GM12878 (cell line): ENCODE measurements around the gene MAPKAP1. TPM values are rescaled to one million over a fixed set of nuclear protein-coding genes. Genes with fewer than 3 reads are reported as not detected.
A peak's percentile ranks its signal among the peaks of the same experiment; 100 is the strongest.

Source experiments
- ATAC-seq: fragments of 200-7000 bp; cut with Tn5 transposase; 3 replicates; pipeline ENCODE4 v1.9.1; 2020; ENCODE audit warnings: mild to moderate bottlenecking, moderate library complexity
- BruUV-seq: library from RNA; stranded (reverse); fragments of 400-500 nt; replicated peaks from 2 replicates; lab custom pipeline; 2021; lab: Mats Ljungman, UMichigan
- CTCF ChIA-PET: fragments of 300-600 bp; sonication (Branson Sonifier 250); formaldehyde crosslinking; extraction: SDS; loops from one replicate; lab custom pipeline; 2021; ENCODE audit warnings: inconsistent platforms; lab: Yijun Ruan, JAX
- POLR2A ChIA-PET: fragments of 350-600 bp; formaldehyde crosslinking; extraction: SDS; loops from one replicate; lab custom pipeline; 2021; ENCODE audit warnings: inconsistent platforms; lab: Charles Lee
- RAD21 ChIA-PET: fragments of 300-600 bp; sonication (Branson Sonifier 250); formaldehyde crosslinking; loops from one replicate; lab custom pipeline; 2023; ENCODE audit warnings: antibody characterized with exemption; ENCODE audit not compliant: unreplicated experiment; lab: Charles Lee
- SMC1A ChIA-PET: fragments of 300-600 bp; sonication (Branson Sonifier 250); formaldehyde crosslinking; loops from one replicate; lab custom pipeline; 2023; ENCODE audit not compliant: unreplicated experiment, uncharacterized antibody; lab: Charles Lee
- DNase-seq: peaks from one replicate; pipeline ENCODE4 v3.0.0-alpha.2; 2011; ENCODE audit warnings: low read depth, low spot score
- FAIRE-seq: peaks from 3 replicates; lab custom pipeline; 2011; peaks lifted over from hg19 to GRCh38; lab: Jason Lieb, UNC
- H2AFZ ChIP-seq: 2 replicates; pipeline ENCODE4 v1.6.0; 2011; ENCODE audit warnings: low read depth, low read length, control low read depth; ENCODE audit not compliant: control insufficient read depth
- H3K27ac ChIP-seq: 2 replicates; pipeline ENCODE4 v1.5.1; 2011; ENCODE audit warnings: control low read depth; ENCODE audit not compliant: control insufficient read depth, insufficient read depth
- H3K27me3 ChIP-seq, 2 experiments: replicated peaks in 1 of 2; 2 replicates each; pipeline versions ENCODE4 v1.6.0 to v1.6.1; 2011; ENCODE audit warnings: low read length in 1 of 2; ENCODE audit not compliant: control insufficient read depth in 2 of 2, insufficient read depth in 2 of 2
- H3K36me3 ChIP-seq, 2 experiments: 2 replicates each; pipeline ENCODE4 v1.5.1; 2011; ENCODE audit warnings: low read length in 1 of 2; ENCODE audit not compliant: control insufficient read depth in 2 of 2, insufficient read depth in 2 of 2
- H3K4me1 ChIP-seq: 2 replicates; pipeline ENCODE4 v1.6.1; 2011; ENCODE audit warnings: mild to moderate bottlenecking, low read length, moderate library complexity, mixed read lengths; ENCODE audit not compliant: control insufficient read depth, insufficient read depth
- H3K4me2 ChIP-seq: 2 replicates; pipeline ENCODE4 v1.6.0; 2011; ENCODE audit warnings: control low read depth; ENCODE audit not compliant: control insufficient read depth, insufficient read depth
- H3K4me3 ChIP-seq: fragments of 200-600 bp; sonication (generic); 2 replicates; pipeline ENCODE4 v1.5.1; 2016
- H3K79me2 ChIP-seq: 2 replicates; pipeline ENCODE4 v1.6.0; 2011; ENCODE audit warnings: low read length; ENCODE audit not compliant: control insufficient read depth, insufficient read depth
- H3K9ac ChIP-seq: 2 replicates; pipeline ENCODE4 v1.8.0; 2011; ENCODE audit warnings: low read length, control low read depth, mixed read lengths; ENCODE audit not compliant: control insufficient read depth, insufficient read depth
- H3K9me3 ChIP-seq: replicated peaks from 3 replicates; pipeline ENCODE4 v1.5.1; 2011; ENCODE audit warnings: mild to moderate bottlenecking, low read length; ENCODE audit not compliant: control insufficient read depth, insufficient read depth
- H4K20me1 ChIP-seq: 2 replicates; pipeline ENCODE4 v1.6.0; 2011; ENCODE audit not compliant: control insufficient read depth, insufficient read depth
- CBX3 ChIP-seq: fragments of 200-600 bp; sonication (generic); IDR thresholded peaks from 2 replicates; pipeline ENCODE4 v1.6.1; 2016; ENCODE audit warnings: low read depth, borderline replicate concordance
- ESRRA ChIP-seq: IDR thresholded peaks from 2 replicates; pipeline ENCODE4 v1.6.1; 2012; ENCODE audit warnings: mild to moderate bottlenecking, low read length, improper control_type of control experiment
- IRF5 ChIP-seq: fragments of 450-650 bp; IDR thresholded peaks from 2 replicates; pipeline ENCODE4 v1.6.1; 2017; ENCODE audit warnings: borderline replicate concordance
- NBN ChIP-seq: fragments of 450-650 bp; IDR thresholded peaks from 2 replicates; pipeline ENCODE4 v1.6.1; 2016
- PAX8 ChIP-seq: fragments of 450-650 bp; IDR thresholded peaks from 2 replicates; pipeline ENCODE4 v1.6.1; 2017; ENCODE audit warnings: mild to moderate bottlenecking, moderate library complexity
- SIX5 ChIP-seq: IDR thresholded peaks from 2 replicates; pipeline ENCODE4 v1.6.1; 2011; ENCODE audit warnings: mild to moderate bottlenecking, low read depth, low read length, moderate library complexity; ENCODE audit not compliant: severe bottlenecking
- SUZ12 ChIP-seq: fragments of 200-600 bp; sonication (generic); IDR thresholded peaks from one replicate; pipeline ENCODE4 v1.6.1; 2018; ENCODE audit warnings: antibody characterized with exemption, mild to moderate bottlenecking; ENCODE audit not compliant: unreplicated experiment
- ZBTB40 ChIP-seq: fragments of 450-650 bp; IDR thresholded peaks from 2 replicates; pipeline ENCODE4 v1.6.1; 2016; ENCODE audit warnings: mild to moderate bottlenecking, moderate library complexity, borderline replicate concordance
- ZNF622 ChIP-seq: fragments of 450-650 bp; IDR thresholded peaks from 2 replicates; pipeline ENCODE4 v1.6.1; 2017; ENCODE audit warnings: mild to moderate bottlenecking, inconsistent platforms
- WGBS: methylation state at CpG from one replicate; pipeline ENCODE4 v1.1.6; 2016; ENCODE audit warnings: low lambda C conversion rate; ENCODE audit not compliant: insufficient replicate concordance, insufficient coverage; ENCODE audit errors: missing lambda C conversion rate; 5-methylcytosine and 5-hydroxymethylcytosine counted together
- in situ Hi-C: fragments of 300-500 bp; cut with MboI; formaldehyde crosslinking; loops from 9 replicates; pipeline ENCODE4 v1.14.3; 2018; ENCODE audit warnings: mixed read lengths
- intact Hi-C: fragments of 100-400 bp; cut with micrococcal nuclease; formaldehyde crosslinking; loops from one replicate; pipeline ENCODE4 v1.14.2; 2022; ENCODE audit not compliant: unreplicated experiment
- polyA plus RNA-seq, 11 experiments: library from polyadenylated mRNA; depleted of rRNA in 4 of 11; unstranded in 6 of 11; stranded (reverse) in 5 of 11; fragments of >200 nt; fragmentation: Nextera tagmentation in 4 of 11; fragmentation: Illumina TruSeq in 1 of 11; extraction: Ambion mirVana in 4 of 11; extraction: Trizol in 1 of 11; gene quantifications; 1 replicate in 1 of 11; 2 replicates in 10 of 11; pipeline versions ENCODE4 v1.2.1 to v1.2.3, GENCODE V29; 2011 to 2016; ENCODE audit warnings: inconsistent platforms in 2 of 11, missing spikeins in 2 of 11, low read depth in 1 of 11
- total RNA-seq, 4 experiments: library from RNA; depleted of rRNA in 3 of 4; stranded (reverse); fragments of >200 nt in 3 of 4; fragmentation: Illumina TruSeq in 1 of 4; extraction: Trizol in 1 of 4; gene quantifications; 2 replicates each; pipeline versions ENCODE4 v1.2.1 to v1.2.3, GENCODE V29; 2013 to 2021

MAPKAP1 gene
- total and polyA plus RNA-seq, 10 of the 15 experiments (the other 5 are each of a cell fraction or from before 2014, with no cell fraction given): 5.1 to 188 (median 105) TPM

GRCh38 chr9:125549891-125550885 lies 156.8 kb downstream of the MAPKAP1 start:
- H4K20me1 ChIP-seq: no peaks in the 10 kb centered on the region
- H3K4me3 ChIP-seq: no peak overlapping the region
- H3K36me3 ChIP-seq: peaks cover 3 to 10% of the 10 kb centered on the region in 2 experiments
- no peak overlapping the region for H3K9ac ChIP-seq
- FAIRE-seq (peak; percentile 49), ATAC-seq (no peak), DNase-seq (no peak)
- H3K4me2 ChIP-seq: no peak overlapping the region
- RAD21 ChIA-PET: interaction anchor here (1.6 to 2.1 kb wide), 2 partner anchors 81 to 142 kb away, joined by 4 to 5 read pairs; no protein-coding TSS in a partner anchor
- POLR2A ChIA-PET: no interaction called here
- H3K27me3 ChIP-seq: no peaks in the 10 kb centered on the region
- no peaks in the 10 kb centered on the region for H3K4me1 ChIP-seq
- no TSS peak for BruUV-seq
- H3K79me2 ChIP-seq: no peaks in the 10 kb centered on the region
- TF ChIP-seq ESRRA (no peak), SIX5 (no peak)
- SMC1A ChIA-PET: interaction anchor here (1.4 to 3.9 kb wide), 7 partner anchors 9 to 848 kb away, joined by 3 to 24 read pairs (median 5); no protein-coding TSS in a partner anchor
- WGBS: 94% methylated on average over 9 of the region's 9 CpGs
- intact Hi-C loops: no loop called here
- no peak overlapping the region for H2AFZ ChIP-seq
- in situ Hi-C loops: loop anchor here (10.0 kb wide), 1 partner anchor 675 kb away; no protein-coding TSS in a partner anchor
- CTCF ChIA-PET: interaction anchor here (1.3 to 4.8 kb wide), 6 partner anchors 8 to 209 kb away, joined by 3 to 25 read pairs (median 6); no protein-coding TSS in a partner anchor
- H3K27ac ChIP-seq: no peak overlapping the region
- H3K9me3 ChIP-seq: no peaks in the 10 kb centered on the region

GRCh38 chr9:125549465-125549871 lies 157.5 kb downstream of the MAPKAP1 start:
- in situ Hi-C loops: no loop called here
- WGBS: 89% methylated on average over 7 of the region's 7 CpGs
- Histone ChIP-seq H4K20me1 (no peaks in the 10 kb centered on the region), H3K27me3 (no peaks in the 10 kb centered on the region), H3K79me2 (no peaks in the 10 kb centered on the region), H2AFZ (no peak overlapping the region), H3K27ac (no peak overlapping the region), H3K9ac (no peak overlapping the region), H3K4me1 (no peaks in the 10 kb centered on the region), H3K9me3 (no peaks in the 10 kb centered on the region), H3K4me3 (no peak overlapping the region), H3K36me3 (peaks cover 3 to 7% of the 10 kb centered on the region in 2 experiments), H3K4me2 (no peak overlapping the region)
- intact Hi-C loops: no loop called here
- ChIA-PET RAD21 (no interaction called here), POLR2A (no interaction called here), CTCF (interaction anchor here (1.3 to 4.8 kb wide), 2 partner anchors 9 to 12 kb away, joined by 8 to 25 read pairs; no protein-coding TSS in a partner anchor), SMC1A (interaction anchor here (1.4 to 3.9 kb wide), 2 partner anchors 9 to 80 kb away, joined by 4 to 24 read pairs; no protein-coding TSS in a partner anchor)
- FAIRE-seq: no peak
- no TSS peak for BruUV-seq
- no peak for DNase-seq
- no peak for ATAC-seq
- TF ChIP-seq SUZ12 (no peak), CBX3 (no peak), PAX8 (no peak), ZBTB40 (no peak), IRF5 (no peak), ZNF622 (no peak), NBN (no peak)
